GM18517 (cell line): Measurements from ENCODE around the gene SCN5A.

ENCODE experiments used
- ATAC-seq: cut with Tn5 transposase; IDR thresholded peaks from one replicate; pipeline ENCODE4 v1.9.1; 2021; ENCODE audit warnings: mild to moderate bottlenecking, moderate library complexity; ENCODE audit not compliant: unreplicated experiment

SCN5A gene

DNA sequence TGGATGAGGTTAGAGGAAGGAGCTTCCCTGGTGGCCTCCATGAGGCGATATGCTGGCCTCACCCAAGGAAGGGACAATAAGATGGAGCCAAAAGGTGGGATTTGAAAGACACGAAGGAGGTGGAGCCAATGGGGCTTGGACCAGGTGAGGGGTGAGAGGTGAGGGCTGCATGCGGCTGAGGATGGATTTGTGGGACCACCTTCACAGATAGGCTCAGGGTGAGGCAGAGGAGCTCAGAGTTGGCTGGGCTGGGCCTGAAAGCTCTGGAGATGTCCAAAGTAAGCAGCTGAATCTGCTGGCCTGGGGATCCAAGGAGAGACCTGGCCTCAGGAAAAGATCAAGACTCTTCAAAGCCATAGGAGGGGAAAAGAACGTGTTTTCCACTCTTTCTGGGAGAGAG is 103.5 kb downstream of the SCN5A start:
- ATAC-seq: no peak

DNA sequence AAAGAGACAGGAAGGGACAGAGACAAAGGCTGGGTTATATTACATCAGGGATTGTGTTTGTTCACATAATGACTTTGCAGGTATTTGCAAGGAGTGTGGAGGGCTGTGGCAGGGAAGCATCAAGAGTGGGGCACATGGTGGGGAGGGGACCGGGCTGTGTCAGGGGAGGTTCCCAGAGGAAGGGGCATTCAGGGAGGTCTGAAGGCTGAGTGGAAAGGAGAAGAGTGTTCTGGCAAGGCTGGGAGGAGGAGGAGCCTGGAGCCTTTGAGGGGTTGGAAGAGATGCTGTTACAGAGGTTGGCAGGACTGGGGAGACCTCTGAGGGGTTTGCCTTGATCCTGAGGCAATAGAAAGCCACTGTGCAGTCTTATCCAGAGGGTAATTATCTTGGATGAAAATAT is 103.9 kb downstream of the SCN5A start:
- ATAC-seq: no peak

DNA sequence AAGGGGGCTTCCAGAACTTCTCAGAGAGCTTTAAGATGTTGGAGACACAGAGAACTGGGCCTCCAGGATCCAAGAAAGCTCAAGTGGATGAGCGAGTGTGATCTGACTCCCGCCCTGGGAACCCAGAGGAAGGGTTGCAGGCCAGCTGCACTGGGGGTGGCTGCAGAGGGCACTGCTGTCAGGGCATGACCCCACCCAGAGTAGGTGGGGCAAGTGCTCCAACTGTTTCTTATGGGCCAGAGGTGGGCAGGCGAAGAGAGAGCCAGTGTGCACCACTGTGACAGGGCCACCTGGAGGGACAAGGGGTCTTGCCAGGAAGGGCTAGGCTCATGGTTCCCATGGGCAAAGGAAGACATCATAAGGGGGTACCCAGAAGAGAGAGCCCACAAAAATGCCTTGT is 104.6 kb downstream of the SCN5A start:
- ATAC-seq: no peak

DNA sequence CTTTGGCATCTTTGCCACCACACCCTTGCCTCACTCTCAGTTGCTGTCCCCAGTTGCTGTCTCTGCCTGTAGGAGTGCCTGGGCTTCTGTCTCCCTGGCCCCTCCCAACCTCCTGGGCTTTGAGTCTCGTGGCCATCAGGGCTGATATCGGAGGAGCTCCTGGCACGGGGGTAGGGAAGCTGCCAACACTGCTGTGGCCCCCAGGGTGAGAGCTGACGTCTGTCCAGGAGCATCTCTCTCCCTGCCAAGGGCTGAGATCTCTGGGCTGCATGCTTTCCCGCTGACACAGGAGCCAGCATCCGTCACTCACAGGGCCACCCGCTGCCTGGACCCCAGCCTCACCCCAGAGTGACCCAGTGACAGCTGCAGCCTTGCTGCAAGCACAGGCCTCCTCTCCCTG is 105.9 kb downstream of the SCN5A start:
- no peak for ATAC-seq

DNA sequence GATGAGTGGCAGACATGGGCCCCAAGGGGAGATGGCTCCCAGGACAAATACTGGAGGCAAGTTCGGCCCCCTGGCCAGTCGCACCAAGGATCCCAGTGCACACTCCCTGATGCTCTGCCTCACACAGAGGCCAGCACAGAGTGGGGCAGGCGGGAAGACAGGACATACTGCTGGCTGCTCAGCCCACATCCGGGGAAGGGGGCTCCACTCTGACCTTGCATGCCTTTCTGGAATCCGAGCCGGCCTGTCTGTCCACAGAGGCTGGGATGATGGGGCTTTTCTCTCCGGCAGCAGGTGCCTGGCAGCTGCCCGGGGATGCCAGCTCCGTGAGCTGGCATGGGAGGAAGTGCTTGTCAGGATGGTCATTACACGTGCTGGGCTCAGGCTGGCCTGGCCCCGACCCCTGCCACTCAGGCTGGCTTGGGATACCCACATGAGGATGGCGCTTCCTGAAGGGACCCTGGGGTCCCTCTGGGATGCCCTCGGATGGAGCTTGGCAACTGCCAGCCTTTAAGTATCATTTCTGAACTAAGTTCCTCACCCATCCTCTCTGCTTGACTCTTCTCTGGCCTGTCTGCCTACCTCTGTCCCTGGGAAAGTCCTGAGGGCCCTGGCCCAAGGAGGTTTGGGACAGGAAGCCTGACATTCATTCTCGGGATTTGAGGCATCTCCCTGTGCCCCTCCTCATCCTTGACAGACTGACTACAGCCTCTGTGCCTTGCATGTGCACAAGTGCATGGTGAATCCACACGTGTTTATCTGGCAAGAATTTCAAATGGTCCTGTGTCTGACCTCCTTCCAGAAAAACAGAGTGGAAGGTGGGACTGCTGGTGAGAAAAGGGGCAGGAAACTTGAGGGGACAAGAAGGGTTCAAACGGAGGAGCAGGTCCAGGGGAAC is 106.8 kb downstream of the SCN5A start:
- ATAC-seq: no peak

DNA sequence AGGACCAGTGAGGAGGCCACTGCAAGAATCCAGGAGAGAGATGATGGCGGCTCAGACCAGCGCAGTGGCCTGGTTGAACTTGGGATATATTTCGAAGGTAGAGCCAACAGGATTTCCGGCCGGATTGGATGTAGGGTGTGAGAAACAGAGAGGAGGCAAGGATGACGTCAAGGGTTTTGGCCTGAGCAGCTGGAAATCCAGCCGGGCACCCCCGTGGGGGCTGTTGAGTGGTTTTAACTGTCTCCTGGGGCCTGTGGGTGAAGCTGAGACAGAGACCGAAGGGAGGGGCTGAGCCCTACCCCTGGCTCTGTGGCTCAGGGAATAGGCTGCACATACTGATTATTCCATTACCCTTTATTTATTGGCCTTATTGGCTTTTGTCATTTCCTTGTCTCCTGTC is 107.7 kb downstream of the SCN5A start:
- ATAC-seq: no peak

DNA sequence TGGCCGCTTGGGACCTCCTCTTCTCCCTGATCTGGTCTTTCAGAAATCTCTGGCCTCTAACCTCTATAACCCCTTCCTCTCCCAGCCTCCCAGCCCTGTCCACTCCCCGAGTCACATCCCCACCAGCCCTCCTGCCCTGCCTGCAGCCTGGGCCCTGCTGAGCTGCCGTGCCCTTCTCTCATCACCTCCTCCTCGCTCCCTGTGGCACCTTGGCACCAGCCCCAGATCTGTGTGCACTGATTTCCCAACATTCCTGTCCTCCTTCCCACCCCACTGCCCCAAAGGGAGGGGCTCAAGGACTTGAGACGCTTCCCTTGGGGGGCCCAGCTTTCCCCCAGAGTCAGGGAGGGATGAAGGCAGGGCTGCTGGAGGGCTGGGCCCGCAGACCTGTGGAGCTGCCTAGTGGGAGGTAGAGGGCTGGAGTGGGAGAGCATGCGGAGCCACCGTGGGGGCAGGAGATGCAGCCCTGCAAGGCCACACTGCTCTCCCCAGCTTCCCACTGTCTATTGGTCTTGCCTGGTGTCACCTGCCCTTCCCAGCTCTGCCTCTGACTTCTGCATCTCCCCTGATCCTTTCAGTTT is 110.6 kb downstream of the SCN5A start:
- no peak for ATAC-seq

DNA sequence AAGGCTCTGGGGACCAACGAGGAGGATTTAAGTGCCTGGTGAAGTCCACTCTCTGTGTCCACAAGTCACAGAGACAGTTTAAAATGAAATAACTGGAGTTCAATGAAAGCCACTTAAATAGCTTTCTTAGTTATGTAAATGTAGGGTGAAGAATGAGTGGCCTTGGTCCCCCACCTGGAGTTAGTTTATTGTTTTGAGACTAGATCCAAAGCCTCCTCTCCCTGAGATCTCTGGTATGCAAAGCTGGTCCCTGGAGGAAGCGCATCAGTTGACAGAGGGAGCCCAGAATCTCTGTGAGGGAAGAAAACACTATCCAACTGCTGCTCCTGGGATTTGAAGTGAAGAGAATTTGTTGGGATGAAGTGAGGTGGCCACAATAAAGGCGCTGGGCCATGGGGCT is 112.8 kb downstream of the SCN5A start:
- no peak for ATAC-seq

DNA sequence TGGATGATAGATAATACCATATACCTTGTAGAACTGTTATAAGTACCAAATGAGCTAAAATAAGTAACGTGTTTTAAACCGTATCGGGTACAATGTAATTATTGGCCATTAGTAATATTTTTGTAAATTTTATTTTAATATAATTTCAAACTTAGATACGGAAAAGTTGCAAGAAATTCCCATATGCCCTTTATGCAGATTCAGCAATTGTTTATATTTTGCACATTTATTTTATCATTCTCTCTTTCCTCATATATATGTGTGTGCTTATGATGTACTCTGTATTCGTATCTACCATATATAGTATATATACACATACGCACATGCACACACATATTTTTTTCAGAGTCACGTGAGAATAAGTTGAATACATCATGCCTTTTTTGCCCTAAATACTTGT is 114.9 kb downstream of the SCN5A start:
- ATAC-seq: no peak

DNA sequence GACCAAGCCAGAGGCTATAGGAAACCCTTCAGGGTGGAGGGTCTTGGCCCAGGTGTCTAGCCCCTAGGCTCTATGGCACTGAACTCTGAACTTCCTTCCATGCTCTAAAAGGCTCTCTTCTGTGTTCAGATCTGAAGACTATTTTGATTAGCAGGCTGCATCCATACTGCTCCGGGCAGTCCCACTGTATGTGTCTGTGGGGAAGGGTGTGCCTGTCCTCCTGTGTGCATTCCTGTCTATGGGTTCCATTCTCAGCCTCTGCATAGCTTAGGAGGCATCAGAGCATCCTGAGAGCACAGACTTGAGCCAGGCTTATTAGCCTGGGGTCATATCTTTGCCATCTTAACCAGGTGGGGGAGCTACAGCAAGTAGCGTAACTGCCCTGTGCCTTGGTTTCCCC is 115.3 kb downstream of the SCN5A start:
- no peak for ATAC-seq

DNA sequence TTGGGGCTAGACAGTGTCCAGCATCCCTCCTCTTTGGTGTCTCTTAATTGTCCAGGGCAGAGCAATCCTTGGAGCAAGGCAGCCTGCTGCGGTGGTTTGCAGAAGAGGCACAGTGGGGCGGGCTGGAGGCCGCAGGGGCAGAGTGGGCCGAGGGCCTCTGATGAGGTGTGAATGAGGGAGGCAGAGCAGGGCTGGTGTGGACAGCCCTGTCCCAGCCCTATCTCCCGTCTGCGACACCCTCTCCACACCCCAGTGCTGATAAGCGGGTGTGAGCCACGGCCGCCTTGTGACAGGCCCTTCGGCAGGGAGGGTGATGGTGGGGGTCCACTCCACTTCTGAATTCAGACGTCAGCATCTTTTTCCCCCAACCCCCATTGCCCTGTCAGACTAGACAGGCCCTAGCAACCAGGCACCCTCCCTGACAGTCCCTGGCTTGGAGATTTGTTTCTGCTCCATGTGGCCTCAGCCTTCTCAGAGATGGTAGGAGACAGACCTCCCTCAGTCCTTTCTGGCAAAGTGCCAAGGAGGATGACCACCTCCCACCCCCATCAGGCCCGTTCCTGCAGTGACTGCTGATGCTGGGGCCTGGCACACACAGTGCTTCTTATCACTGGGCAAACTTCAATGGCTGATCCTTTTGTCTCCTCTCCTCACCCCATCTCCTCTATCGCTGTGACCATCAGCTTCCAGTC is 116.1 kb downstream of the SCN5A start:
- no peak for ATAC-seq

DNA sequence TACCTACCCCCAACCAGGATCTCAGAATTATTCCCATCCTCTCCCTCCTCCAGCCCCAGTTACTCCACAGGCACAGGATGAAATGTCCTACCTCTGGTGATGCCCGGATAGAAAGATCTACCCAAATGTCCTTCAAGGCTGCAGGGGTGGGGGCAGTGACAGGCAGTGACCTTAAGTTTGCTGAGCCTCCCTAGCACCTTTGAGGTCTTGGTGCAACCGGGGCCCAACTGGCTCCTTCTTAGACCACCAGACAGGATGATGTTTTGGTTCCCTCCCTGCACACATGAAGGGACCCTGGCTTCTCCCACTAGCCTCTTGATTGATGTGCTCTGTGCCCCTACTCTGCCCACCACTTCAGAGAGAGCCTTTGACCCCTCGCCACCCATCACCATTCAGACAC is 117.0 kb downstream of the SCN5A start:
- ATAC-seq: no peak

DNA sequence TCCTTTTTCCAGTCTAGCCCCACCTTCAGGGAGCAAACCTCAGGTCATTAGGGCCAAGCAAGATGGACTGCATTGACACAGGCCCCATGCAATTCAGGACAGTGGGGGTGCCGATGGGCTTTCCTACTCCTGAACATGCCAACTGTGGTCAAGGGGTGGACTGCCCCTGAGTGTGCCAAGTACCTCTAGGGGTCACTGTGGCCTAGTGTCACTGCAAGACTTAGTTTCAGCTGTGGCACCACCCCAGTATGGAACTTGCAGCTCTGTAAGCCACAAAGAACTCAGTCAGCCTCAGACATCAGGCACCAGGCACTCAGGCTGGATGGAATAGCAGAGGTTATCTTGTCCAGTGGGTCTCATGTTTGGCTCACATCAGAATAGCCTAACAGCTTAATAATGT is 121.0 kb downstream of the SCN5A start:
- ATAC-seq: no peak

DNA sequence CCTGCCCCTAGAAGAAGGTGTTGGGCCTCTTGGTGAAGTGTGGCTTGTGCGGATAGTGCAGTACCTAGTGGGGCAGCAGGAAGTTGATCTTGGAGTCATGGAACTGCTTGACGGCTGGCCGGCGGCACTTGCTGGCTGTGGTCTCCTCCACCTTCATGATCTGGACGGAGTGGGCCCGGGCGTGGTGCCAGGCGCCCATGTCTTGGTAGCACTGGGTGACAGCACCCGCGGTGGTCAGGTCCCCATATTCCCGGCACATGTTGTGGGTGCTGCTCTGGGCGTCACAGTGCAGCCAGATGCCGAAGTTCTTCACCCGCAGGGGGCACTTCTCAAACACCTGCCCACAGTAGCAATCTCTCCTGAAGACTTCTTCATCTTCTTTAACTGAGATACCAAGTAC is 122.7 kb downstream of the SCN5A start:
- ATAC-seq: no peak

DNA sequence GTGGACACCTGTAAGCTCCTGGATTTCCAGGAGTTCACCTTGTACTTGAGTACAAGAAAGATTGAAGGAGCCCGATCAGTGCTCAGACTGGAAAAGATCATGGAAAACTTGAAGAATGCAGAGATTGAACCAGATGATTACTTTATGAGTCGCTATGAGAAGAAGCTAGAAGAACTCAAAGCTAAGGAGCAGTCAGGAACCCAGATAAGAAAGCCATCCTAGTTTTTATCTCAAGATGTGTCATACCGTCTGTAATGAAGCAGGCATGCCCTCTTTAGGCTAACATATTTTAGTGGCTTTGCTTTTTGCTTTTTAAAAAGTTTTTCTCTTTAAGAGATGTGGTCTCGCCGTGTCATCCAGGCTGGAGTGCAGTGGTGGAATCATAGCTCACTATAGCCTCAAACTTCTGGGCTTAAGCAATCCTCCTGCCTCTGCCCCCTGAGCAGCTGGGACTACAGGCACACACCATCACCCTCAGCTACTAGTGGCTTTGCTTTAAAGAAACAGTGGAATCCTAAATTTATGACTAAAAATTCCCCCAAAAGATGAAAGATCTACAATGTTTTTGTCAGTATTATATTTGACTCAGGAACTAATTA is 125.2 kb downstream of the SCN5A start:
- ATAC-seq: no peak

DNA sequence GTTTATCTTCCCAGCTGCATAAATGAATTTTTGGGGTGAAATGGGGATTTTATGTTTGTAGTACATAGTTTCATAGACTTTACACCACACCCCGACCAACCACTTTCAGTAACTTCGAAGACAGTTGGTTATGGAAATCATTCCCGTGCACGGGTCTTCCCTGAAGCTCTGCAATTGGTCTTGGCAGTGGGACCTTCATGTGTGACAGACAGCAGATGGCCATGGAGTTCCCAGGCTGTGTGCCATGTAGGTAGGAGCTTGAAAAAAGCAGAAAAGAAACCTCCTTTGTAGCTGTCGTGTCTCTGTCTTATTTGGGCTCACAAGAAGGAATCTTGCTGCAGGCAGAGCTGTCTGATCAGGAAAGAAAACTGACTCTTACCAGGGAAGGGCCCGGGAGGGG is 127.5 kb downstream of the SCN5A start:
- no peak for ATAC-seq

DNA sequence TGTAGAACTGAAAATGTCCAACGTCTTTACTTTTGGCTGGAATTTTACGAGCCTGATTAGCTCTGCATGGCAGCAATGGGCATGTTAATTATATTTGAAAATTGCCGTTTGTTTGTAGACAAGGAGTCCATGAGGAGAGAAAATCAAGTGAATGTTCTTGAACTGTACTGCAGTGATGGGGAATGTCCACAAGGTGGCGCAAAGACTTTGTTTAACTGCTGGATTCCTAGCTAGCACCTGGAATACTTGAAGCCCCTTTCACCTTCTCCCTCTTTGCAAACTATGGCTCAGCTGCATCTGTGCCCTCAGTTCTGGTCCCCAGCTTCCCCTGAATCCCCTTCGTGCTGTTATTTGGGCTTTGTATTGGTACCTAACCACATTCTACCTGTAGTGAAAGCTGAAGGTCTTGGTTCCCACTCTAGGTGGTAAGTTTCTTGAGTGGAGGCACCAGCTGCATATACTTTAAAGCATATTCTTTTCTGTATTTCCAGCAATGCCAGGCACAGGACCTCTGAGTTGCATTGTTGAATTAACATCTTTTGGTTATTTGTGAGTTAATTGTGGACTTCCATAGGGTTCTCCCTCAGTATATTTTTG is 128.0 kb downstream of the SCN5A start:
- no peak for ATAC-seq

DNA sequence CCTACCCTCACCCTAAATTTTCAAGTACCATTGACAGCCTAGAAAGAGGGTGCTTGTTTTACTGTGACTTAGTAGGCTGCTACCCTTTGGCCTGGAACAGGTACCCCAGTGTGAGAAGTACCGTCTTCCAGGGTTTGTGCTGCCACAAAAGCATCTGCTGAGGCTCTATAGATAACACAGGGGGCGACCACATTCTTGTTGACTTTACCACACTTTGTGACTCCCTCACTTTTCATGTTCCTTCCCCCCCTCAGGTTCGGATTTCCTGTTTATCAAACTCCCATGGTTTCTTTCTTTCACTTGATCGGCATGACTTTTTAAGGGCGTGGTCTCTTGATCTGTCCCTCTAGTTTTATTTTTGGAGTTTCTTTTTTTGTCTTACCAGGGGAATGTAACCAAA is 129.8 kb downstream of the SCN5A start:
- ATAC-seq: no peak

DNA sequence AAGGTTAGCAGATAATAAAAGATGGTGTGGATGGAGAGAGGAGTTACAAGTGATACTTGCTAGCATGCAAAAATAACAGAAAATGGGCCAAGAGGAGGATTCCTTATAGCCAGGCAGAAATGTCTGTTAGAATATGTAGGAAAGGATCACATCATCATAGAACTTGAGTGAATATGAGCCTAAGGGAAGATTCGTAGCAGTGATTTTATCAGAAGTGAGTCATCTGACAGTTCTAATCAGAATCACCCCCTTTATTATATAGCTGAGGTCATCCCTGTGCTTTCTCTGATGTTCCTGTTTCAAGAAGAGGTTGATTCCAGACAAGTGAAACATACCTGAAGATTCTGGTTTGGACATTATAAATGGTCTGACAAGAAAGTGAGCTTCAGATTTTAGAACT is 130.5 kb downstream of the SCN5A start:
- ATAC-seq: no peak

DNA sequence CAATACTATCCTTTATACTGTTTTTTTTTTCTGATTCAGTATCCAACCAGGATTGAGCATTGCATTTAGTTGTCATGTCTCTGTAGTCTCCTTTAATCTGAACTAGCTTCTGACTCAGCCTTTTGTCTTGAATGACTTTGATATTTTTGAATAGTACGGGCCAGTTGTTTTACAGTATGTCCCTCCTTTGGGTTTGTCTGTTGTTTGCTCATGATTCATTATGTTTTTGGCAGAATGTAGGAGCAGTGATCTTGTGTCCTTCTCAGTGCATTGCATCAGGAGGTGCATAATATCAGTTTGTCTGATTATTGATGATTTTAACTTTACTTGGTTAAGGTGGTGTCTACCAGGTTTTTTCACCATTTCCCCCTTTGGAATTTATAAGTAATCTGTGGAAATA is 132.8 kb downstream of the SCN5A start:
- ATAC-seq: no peak

DNA sequence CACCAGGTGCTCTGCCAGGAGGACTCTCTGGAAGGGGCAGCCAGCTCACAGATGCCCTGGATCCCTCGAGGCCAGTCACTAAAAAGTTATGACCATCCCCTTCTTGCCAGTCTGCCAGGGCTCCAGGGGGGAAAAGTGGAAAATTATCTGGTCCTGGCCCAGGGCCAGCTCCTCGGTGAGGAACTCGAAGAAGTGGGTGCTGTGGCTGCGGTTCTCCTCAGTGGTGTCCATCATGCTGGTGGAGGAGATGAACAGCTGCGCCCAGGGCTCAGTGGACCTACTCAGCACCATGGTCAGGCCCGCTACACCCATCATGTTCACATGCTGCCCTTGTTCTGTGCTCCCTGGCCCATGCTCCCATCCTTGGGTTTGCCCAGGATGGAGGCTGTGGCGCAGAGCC is 134.1 kb downstream of the SCN5A start:
- no peak for ATAC-seq
